HG03442 (cell line): ENCODE results near the gene GAS6.
"Not testable (repeated sequence)": the region's sequence is repeated elsewhere in the genome, so short reads cannot be mapped to it uniquely, and the experiment has no call there.

Experiments used
- ATAC-seq: cut with Tn5 transposase; IDR thresholded peaks from one replicate; pipeline ENCODE4 v1.9.1; 2021; ENCODE audit warnings: mild to moderate bottlenecking, moderate library complexity; ENCODE audit not compliant: unreplicated experiment

GAS6 gene

DNA sequence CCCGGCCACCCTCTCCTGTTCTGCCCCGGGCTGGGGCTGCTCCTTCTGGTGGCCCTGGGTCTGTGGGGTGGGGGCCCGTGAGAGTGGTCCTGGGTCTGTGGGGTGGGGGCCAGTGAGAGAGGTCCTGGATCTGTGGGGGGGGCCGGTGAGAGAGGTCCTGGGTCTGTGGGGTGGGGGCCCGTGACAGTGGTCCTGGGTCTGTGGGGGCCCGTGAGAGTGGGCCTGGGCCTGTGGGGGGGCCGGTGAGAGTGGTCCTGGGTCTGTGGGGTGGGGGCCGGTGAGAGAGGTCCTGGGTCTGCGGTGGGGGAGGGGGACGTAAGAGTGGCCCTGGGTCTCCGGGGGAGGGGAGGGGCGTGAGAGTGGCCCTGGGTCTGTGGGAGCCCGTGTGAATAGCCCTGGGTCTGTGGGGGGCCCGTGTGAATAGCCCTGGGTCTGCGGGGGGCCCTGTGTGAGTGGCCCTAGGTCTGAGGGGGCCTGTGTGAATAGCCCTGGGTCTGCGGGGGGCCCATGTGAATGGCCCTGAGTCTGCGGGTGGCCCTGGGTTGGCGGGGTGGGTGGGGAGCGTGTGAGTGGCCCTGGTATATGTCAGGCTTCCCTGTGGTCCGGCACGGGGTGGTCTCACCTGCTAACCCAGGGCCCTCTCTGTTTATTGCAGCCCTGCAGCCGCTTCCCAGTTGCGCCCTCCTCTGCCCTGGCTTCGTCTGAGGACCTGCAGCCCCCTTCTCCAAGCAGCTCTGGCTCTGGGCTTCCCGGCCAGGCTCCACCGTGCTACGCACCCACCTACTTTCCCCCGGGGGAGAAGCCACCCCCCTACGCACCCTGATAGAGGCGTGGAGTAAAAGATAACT is 52.6 kb downstream of the GAS6 start:
- ATAC-seq: no peak

DNA sequence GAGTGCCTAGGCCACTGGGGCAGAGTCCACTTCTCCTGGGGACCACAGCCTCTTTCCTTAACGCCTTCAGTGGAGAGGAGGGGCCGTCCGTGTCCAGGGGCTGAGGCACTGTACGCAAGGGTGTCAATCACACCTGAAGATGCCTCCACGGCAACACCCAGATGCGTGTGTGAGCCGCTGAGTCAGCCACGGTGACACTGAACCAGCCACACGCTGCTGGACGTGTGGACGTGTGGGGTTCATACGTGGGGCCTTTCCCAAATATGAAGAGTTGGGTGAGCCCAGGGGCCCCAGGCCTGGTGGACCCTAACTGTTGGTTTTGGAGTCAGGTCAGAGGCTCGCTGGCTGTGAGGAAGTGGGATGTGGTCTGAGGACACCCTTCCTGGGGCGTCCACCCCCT is 53.2 kb downstream of the GAS6 start:
- no peak for ATAC-seq

DNA sequence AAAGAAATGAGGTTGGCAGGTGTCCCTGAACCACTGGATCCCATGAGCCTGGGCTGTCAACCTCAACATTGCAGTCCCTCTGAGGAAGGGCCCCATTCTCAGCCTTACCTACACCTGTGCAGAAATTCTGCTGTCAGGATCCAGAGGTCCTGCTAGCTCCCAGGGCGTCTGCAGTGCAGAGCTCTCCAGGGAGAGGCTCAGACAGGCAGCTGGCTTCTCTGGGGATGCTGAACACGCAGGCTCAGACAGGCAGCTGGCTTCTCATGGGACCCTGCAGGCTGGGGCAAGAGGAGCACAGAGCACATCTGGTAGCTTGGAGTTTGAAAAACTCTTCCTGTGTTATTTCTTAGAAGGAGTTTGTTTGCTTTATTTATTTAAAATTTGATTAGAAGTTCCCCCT is 53.9 kb downstream of the GAS6 start:
- no peak for ATAC-seq

DNA sequence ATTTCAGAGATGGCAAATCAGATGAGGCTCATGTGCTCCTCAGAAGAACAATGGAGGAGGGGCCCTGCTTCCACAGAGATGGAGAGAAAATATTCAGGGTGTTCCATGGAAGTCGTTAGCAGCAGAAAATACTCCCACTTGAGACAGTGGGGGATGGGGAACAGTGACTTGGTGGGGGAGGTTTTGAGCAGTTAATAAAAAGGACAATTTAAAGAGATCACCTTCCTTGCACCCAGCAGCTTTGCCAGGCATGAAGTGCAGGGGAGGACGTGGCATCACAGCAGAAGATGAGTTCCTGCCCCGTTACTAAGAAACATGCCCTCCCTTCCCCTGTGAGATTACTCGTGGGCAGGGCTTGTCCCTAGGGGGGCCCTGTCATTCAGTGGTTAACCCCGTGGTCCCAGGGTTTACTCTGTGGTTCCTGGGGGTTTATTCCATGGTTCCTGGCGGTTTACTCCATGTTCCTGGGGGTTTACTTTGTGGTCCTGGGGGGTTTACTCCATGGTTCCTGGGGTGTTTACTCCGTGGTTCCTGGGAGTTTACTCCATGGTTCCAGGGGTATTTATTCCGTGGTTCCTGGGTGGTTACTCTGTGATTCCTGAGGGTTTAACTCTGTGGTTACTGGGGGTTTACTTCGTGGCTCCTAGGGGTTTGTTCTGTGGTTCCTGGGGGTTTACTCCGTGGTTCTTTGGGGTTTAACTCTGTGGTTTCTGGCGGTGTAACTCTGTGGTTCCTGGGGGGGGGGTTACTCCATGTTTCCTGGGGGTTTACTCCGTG is 55.6 kb downstream of the GAS6 start:
- no peak for ATAC-seq

DNA sequence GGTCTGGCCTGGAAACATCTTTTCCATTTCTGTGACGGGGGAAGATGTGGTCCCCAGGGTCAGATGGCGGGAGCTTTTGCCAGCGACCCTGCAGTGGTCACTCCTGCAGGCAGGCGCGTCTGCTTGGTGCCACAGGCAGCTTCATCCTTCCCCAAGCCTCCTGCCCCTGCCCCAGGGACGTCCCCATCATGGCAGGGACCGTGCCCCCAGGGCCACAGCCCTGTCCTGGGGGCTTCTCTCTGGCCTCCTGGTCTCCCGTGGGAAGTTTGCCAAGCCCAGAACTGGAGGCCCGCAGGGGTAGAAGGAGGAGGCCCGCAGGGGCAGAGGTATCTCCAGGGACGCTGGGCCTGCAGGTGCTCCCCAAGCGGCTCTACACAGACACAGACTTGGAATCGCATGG is 57.4 kb downstream of the GAS6 start:
- no peak for ATAC-seq

DNA sequence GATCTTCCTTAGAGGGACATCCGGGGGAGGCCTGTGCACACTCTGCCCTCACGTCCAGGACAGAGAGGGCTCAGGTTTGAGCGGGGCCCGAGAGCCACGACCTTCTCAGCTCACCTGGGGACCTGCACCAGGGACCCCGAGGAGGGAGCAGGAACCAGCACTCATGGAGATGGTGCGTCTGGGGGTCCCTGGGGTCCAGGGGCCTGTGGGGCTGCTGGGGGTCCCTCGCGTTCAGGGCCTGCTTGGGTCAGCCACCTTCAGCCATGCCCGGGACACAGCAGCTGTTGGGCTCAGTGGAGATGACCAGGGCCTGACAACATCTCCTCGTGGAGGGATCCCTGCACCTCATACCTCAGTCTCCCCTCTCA is 57.8 kb downstream of the GAS6 start:
- ATAC-seq: no peak

DNA sequence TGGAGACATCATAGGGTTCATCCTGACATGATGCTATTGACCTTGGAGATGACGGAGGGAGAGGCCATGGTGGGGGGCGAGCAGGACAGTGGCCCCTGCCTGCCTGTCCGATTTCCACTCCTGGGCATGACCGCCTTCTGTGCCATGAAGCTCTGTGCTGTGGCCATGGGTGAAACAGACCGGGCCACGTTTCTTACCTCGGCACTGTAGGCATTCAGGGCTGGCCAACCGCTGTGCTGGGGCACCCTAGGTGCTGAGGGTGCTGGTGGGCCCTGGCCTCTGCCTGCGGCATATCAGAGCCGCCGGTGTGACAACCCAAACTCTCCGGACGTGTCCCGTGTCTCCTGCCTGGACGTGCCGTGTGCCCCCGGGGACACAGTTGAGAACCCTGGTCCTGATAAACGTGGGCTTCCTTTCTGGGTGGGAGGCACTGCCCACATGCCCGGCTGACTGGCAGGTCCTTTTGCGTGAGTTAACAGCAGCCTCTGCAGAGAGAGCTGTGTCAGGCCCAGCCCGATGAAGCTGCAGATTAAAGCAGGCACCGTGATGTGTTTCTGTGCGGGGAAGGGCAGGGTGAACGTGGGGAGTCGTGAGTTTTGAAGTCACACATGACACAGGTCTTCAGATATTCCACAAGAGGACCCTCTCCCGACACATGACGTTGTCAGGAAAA is 58.3 kb downstream of the GAS6 start:
- ATAC-seq: no peak

DNA sequence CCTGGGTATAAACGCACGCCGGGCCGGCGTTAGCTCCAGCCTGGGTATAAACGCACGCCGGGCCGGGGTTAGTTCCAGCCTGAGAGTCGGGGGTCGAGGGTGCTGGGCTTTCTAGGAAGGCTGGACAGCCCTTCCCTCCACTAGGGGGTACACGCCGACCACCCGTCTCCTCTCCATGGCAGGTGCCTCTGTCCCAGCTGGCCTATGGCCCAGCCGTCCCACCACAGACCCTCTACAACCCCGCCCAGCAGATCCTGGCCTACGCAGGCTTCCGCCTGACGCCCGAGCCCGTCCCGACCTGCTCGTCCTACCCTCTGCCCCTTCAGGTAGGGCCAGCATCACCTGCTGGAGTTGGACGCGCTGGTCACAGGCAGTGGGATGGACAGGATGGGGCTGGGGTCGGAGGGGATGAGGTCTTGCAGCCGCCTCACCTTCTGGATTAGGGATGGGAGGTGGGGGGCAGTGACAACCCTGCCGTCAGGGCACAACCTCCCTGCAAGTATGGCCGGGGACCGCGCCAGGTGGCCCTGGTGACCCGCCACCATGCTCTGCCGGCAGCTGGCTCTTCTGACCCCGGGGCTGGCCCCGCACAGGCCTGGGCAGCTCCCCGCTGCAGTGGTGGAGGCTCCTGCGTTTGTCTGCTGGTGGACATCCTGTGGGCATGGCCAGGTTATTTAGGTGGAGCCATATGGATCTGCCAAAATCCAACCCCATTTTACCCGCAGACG is 59.0 kb downstream of the GAS6 start:
- no peak for ATAC-seq

DNA sequence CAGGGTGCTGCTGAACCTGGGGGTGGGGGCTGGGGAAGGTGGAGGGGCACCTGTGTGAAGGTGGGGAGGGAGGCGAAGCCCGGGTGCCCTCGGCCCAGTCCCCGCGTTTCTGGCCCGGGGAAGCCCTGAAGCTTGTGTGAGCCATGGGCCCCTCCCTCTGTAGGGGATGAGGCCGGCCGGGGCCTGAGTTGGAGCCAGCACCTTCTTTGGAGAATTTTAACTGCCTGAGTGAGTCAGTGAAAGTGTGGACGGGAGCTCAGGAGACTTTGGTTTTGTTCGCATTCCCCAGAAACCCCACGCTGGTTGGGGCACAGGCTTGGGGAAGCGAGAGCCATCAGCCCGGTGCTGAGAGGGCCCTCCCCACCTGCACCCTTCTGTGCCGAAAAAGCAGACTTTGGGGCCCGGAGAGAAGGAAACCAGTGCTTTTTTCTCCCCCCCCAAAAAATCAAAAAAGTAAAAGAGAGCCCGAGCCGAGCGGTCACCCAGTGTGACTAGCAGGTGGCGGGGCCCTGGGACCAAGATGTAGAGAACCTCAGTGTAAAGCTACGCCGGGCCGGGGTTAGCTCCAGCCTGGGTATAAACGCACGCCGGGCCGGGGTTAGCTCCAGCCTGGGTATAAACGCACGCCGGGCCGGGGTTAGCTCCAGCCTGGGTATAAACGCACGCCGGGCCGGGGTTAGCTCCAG is 59.7 kb downstream of the GAS6 start:
- no peak for ATAC-seq

DNA sequence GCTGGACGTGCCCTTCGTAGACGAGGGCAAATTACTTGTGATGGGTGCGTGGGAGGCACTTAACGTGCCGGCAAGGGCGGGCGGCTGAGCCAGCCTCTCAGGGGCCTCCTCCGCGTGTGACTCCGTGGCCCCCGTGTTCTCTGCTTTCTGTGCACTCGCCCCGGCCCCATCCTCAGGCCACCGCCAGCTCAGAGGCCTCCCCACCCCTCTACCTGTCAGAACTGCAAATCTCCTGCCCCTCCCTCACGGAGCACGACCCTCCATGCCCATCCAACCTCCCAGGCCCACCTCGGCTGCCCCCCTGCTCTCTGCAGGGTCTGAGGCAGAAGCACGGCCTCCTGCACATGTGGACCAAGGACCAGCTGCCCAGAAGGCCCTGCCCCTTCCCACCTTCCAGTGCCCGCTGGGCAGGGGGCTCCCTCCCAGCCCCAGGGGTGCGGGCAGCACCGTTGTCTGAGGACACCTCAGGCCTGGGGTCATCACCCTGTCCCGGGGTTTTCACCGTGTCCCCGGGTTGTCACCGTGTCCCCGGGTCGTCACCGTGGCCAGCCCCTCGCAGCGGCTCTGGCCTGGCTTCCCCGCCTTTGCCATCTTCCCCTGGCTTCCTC is 60.4 kb downstream of the GAS6 start:
- no peak for ATAC-seq

DNA sequence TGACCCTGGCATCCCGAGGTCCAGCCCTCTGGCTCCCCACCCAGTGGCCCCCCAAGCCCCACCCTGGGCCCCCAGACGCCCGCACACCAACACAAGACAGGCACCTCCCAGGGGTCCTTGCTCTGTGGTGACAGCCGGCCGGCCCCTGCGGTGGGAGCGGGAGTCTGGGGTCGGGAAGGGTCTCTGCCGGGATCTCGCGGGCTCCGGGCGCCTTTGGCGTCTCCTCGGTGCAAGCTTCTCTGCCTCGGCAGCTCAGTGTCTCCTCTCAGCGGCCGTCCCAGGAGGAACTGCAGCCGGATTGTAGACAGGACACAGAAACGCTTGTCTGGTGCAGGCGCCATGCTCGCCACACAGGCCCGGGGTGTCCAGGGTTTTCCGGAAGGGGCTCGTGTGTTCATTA is 61.1 kb downstream of the GAS6 start:
- ATAC-seq: no peak

DNA sequence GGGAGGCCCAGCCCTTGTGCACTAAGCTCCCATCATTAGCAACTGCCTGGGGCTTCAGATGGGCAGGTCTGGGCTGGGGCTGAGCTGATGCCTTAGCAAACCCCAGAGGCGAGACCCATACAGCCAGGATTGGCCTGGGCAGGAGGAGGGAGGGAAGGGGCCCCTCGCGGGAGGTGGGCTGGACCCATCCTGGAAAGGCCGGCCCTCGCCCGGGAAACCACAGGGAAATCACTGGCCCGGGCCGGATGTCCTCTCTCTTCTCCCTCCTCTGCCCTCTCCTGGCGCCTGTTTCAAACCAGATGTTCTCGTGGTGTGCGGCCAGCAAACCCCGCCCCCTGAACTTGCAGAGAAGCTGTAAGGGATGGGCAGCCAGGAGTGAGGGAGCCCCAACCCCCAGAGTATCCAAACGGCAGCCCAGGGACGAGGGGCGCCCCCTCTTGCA is 61.8 kb downstream of the GAS6 start:
- ATAC-seq: no peak

DNA sequence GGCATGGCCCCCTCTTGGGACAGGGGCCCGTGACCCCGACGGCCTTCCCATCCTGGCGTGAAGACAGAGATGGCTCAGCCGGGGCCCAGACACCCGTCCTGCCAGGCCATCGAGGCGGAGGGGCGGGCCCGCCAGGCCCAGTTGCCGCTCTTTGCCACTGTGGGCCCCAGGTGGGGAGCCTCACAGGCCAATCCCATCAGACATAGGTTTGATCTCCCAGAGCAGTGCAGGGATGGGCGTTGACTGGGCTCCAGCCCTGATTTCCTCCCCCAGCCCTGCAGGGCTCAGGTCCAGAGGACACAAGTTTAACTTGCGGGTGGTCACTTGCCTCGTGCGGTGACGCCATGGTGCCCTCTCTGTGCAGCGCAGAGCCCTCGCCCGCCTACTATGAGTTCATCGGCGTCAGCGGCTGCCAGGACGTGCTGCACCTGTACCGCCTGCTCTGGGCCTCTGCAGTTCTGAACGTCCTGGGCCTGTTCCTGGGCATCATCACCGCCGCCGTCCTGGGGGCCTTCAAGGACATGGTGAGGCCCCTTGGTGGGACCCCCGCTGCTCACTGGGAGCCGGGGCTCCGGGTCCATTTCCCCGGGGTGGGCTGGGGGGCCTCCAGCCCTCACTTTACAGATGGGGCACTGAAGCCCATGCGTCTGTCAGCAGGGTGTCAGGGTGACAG is 62.5 kb downstream of the GAS6 start:
- no peak for ATAC-seq

DNA sequence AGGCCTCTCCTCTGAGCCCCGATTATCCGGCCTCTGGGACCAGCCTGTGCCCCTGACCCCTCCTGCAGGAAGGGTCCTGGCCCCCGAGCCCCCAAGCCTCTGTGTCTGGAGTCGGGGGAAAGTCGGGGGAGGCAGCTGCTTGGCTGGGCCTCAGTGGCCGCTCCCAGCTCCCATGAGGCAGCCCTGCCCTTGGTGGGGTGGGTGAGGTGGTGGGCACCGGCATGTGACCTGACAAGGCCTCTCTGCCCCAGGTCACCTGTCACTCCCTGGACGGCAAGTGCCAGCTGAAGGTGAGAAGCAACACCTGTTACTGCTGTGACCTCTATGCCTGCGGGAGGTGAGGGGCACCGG is 63.3 kb downstream of the GAS6 start:
- ATAC-seq: no peak

DNA sequence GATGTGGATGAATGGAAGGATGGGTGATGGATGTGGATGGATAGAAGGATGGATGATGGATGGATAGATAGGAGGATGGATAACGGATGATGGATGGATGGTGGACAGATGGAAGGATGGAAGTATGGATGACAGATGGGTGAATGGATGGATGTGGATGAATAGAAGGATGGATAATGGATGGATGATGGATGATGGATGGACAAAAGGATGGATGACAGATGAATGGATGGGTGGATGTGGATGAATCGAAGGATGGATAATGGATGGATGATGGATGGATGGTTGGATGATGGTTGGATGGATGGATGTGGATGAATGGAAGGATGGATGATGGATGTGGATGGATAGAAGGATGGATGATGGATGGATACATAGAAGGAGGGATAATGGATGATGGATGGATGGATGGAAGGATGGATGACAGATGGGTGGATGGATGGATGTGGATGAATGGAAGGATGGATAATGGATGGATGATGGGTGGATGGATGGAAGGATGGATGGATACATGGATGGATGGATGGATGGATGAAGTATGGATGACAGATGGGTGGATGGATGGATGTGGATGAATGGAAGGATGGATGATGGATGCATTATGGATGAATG is 65.6 kb downstream of the GAS6 start:
- no peak for ATAC-seq

DNA sequence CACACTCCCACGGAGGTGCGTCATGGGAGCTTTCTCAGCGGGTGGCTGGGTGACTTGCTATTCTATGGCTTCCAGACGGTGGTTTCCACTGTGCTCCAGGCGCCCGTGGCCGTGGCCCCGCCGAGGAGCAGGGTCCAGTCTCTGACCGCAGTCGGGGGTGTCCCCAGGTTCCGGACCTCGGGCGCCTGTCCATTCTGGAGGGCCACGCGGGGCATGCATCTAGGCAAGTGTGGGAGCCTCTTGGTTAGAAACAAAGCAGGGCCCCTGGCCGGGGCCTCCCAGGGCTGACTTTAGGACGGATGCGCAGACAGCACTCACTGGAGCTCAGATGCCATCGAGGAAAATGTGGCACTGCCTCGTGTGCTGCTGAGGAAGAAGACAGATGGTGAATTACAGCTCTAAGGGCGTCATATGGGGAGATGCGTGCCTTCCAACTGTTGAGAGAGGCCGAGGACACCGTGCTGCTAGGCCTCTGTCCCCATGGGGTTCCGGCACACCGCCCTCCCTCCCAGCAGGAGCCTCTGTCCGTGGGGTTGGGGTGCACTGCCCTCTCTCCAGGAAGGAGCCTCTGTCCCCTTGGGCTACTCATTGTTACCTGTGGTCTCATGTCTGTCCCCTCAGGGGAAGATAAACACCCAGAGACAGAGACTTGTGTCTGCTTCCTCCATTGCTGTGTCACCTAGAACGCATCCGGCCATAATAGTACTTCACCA is 66.8 kb downstream of the GAS6 start:
- ATAC-seq: no peak

DNA sequence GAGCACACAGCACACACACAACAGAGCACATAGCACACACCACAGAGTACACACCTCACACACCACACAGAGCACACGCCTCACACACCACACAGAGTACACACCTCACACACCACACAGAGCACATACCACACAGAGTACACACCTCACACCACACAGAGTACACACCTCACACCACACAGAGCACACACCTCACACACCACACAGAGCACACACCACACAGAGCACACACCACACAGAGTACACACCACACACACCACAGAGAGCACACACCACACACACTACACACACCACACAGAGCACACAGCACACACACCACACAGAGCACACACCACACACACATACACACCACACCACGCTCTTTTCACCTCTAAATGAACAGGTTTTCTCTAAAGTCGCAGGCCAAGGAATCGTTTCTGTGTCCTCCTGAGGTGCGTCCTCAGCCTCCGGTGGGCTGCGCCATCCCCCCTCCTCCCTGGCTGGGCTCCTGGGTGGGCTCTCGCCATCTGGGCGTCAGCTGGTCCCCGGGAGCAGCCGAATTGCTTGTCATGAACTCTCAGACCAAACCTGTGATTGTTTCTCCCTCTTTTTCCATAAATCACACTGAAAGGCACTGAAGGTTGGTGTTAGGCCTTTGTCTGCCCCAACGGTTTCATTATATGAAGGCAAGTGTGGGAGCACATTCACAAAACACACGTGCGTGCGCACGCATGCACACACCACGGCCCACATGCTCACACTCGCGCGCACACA is 67.5 kb downstream of the GAS6 start:
- ATAC-seq: no peak

DNA sequence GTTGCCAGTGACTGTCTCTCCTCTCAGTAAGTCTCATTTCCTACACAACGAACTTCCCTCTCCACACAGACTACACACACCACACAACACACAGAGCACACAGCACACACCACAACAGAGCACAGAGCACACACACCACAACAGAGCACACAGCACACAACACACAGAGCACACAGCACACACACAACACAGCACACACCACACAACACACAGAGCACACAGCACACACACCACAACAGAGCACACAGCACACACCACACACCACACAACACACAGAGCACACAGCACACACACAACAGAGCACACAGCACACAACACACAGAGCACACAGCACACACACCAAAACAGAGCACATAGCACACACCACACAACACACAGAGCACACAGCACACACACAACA is 68.5 kb downstream of the GAS6 start:
- not testable (repeated sequence) for ATAC-seq
